ENCODE results near the gene MARS1.
"Not testable (repeated sequence)": the region's sequence is repeated elsewhere in the genome, so short reads cannot be mapped to it uniquely, and the experiment has no call there.

Gene MARS1

GRCh38 chr12:57496822-57497221 is 9.0 kb downstream of the MARS1 start:
- peak; percentile 35 to 51 for DNase-seq

GRCh38 chr12:57497223-57498131 is 9.6 kb downstream of the MARS1 start:
- no peak for DNase-seq

DNA sequence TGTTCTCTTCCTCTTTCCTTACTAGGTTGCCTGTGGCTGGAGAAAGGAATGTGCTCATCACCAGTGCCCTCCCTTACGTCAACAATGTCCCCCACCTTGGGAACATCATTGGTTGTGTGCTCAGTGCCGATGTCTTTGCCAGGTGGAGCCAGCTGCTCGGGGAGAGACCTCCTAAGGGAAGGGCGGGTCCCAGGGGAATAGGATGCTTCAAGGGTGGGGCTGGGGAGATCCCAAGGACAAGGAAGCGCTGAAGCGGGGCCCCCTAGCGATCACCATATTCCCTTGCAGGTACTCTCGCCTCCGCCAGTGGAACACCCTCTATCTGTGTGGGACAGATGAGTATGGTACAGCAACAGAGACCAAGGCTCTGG is 10.2 kb downstream of the MARS1 start:
- DNase-seq, result no peak

- no peak for DNase-seq
Measured at GRCh38 chr12:57498571-57498970, 10.7 kb downstream of the MARS1 start.

DNA sequence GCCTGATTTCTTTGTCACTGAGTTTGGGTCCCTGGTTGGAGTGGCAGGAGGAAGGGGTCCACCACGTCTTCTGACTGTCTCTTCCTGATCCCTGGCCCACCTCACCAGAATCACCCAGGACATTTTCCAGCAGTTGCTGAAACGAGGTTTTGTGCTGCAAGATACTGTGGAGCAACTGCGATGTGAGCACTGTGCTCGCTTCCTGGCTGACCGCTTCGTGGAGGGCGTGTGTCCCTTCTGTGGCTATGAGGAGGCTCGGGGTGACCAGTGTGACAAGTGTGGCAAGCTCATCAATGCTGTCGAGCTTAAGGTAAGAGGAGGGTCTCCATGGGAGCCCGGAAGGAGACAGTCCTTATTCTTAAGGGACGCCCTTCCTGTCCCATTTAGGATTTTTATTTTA is 12.3 kb downstream of the MARS1 start:
- no peak for DNase-seq

- not testable (repeated sequence) for DNase-seq
Measured at GRCh38 chr12:57502311-57502969, 14.6 kb downstream of the MARS1 start.

- not testable (repeated sequence) for DNase-seq
Measured at GRCh38 chr12:57506541-57506940, 18.7 kb downstream of the MARS1 start.

DNA sequence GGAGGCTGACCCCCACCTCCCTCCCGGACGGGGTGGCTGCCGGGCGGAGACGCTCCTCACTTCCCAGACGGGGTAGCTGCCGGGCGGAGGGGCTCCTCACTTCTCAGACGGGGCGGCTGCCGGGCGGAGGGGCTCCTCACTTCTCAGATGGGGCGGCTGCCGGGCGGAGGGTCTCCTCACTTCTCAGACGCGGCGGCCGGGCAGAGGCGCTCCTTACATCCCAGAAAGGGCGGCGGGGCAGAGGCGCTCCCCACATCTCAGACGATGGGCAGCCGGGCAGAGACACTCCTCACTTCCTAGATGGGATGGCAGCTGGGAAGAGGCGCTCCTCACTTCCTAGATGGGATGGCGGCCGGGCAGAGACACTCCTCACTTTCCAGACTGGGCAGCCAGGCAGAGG is 19.9 kb downstream of the MARS1 start:
- not testable (repeated sequence) for DNase-seq

- DNase-seq, result no peak
Measured at GRCh38 chr12:57511161-57511560, 23.3 kb downstream of the MARS1 start.

GRCh38 chr12:57511588-57512325 is 23.9 kb downstream of the MARS1 start:
- DNase-seq, result no peak

DNA sequence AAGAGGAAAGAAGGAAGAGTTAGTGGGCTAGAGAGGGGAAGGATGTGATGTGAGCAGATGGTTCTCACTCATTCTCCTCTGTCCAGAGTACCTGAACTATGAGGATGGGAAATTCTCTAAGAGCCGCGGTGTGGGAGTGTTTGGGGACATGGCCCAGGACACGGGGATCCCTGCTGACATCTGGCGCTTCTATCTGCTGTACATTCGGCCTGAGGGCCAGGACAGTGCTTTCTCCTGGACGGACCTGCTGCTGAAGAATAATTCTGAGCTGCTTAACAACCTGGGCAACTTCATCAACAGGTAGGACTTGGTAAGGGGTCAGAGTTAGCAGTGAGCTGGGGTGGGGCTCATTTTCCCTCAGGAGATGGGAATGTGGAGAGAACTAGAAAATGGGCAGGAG is 24.8 kb downstream of the MARS1 start:
- no peak for DNase-seq

GRCh38 chr12:57513266-57513665 is 25.4 kb downstream of the MARS1 start:
- DNase-seq, result no peak

DNA sequence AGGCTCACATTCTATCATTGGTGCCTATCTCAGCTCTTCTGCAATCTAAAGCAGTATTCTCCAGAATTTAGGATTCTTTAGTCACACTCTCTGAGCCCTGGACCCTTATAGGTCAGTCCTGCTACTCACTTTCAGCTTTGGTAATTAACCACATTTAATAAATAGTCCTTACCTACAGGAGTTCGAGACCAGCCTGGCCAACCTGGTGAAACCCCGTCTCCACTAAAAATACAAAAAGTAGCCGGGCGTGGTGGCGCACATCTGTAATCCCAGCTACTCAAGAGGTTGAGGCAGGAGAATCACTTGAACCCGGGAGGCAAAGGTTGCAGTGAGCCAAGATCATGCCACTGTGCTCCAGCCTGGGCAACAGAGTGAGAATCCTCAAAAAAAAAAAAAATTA is 25.8 kb downstream of the MARS1 start:
- not testable (repeated sequence) for DNase-seq

GRCh38 chr12:57514246-57514645 is 26.4 kb downstream of the MARS1 start:
- not testable (repeated sequence) for DNase-seq

GRCh38 chr12:57514720-57515407 is 27.0 kb downstream of the MARS1 start:
- DNase-seq, result no peak

GRCh38 chr12:57515408-57515933 is 27.6 kb downstream of the MARS1 start:
- DNase-seq, result no peak

- no peak for DNase-seq
Measured at GRCh38 chr12:57515934-57516541, 28.2 kb downstream of the MARS1 start.

DNA sequence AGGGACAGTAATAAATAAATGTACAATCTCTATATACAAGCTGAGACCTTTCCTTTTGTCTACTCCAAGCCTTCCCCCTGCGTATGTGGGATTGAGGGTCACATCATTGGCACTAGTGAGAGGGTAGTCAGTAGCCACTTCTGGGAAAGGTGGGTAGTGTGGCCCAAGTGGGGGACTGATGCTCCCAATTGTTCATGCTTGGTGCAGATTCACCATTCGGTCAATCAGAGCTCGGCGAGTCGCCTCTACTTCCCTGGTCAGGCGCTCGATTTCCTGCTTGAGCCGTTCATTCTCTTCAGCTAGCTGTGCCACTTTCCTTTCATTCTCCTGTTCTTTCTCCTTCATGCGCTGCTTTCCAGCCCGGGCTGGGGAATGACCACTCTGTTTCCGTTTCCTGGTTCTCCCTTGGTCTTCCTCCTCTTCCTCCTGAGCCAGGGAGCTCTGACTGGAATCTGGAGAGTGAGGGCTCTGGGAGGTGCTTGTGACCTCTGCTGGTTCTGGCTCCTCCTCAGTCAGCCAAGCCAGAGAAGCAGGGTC is 28.8 kb downstream of the MARS1 start:
- no peak for DNase-seq

DNA sequence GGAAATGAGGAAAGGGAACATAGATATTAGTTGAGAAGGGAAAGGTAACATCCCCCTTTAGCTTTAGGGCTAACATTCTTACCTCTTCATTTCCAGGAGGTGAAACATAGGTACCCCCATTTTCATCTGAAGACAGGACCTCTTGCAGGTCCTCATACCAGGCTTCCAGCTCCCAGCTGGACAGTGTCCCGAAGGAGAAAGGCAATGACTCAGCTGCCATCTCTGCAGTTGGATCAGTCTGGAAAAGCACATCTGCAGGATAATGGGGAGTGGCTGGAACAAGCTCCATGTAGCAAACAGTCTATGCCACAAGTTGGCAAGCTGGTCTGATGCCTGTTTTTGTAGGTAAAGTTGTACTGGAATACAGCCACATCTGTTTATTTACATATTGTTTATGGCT is 29.3 kb downstream of the MARS1 start:
- no peak for DNase-seq

GRCh38 chr12:57517718-57518117 is 29.9 kb downstream of the MARS1 start:
- DNase-seq, result not testable (repeated sequence)

DNA sequence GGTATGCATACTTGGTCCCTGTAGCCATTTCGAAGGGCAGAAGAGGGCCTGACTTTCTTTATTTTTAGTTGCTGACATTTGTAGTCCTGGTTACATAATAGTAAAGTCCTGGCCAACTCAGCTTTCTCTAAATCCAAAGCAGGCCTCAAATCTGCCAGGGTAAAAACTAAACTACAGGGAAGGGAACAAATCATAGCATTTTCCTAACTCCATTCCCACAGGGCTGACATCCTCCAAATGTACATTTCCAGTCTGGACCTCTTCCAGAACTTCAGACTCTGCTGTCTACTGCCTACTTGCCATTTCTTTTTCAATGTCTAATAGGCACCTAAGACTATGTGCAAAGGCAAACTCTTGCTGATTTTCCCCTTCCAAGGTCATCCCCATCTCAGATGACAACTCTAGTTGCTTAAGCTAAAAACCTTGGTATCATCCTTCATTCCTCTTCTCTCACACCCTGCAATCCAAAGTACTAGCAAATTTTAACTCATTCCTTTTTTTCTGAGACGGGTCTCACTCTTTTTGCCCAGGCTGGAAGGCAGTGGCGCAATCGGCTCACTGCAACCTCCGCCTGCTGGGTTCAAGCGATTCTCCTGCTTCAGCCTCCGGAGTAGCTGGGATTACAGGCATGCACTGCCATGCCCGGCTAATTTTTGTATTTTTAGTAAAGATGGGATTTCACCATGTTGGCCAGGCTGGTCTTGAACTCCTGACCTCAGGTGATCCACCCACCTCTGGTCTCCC is 30.5 kb downstream of the MARS1 start:
- no peak for DNase-seq

Data from NCI-H187 (cell line).